Naive thymus-derived CD8-positive, alpha-beta T cell (primary cell): Measurements from ENCODE around the gene MYRFL. TPM values are rescaled to one million over a fixed set of nuclear protein-coding genes. Genes with fewer than 3 reads are reported as not detected.

Experiments
- ATAC-seq, 2 donors: fragments of 150-1000 bp; cut with Tn5 transposase in 1 of 2; sonication (Bioruptor Pico), chemical (Tn5 transposase) in 1 of 2; 1 replicate in 1 of 2; 2 replicates in 1 of 2; pipeline ENCODE4 v1.10.0; 2021; ENCODE audit warnings: mild to moderate bottlenecking in 2 of 2, moderate library complexity in 2 of 2
- POLR2A ChIA-PET: fragments of 350-600 bp; sonication (Branson Sonifier 250); formaldehyde crosslinking; loops from one replicate; lab custom pipeline; 2021; ENCODE audit warnings: antibody characterized with exemption; lab: Charles Lee
- DNase-seq, 10 donors: peaks; one replicate each; pipeline versions ENCODE4 v3.0.0 to v3.0.0-alpha.2; 2020 to 2022
- H3K27ac Mint-ChIP-seq, 10 donors: one replicate each; pipeline ENCODE4 v1.8.0; 2020 to 2022; ENCODE audit warnings: mild to moderate bottlenecking in 10 of 10, mixed read lengths in 10 of 10, moderate library complexity in 4 of 10, inconsistent platforms in 1 of 10
- H3K27me3 Mint-ChIP-seq, 5 donors: one replicate each; pipeline ENCODE4 v1.8.0; 2021 to 2022; ENCODE audit warnings: mixed read lengths in 5 of 5
- H3K36me3 Mint-ChIP-seq, 3 donors: one replicate each; pipeline ENCODE4 v1.8.0; 2020 to 2022; ENCODE audit warnings: mixed read lengths in 3 of 3, mild to moderate bottlenecking in 2 of 3, inconsistent platforms in 1 of 3
- H3K4me1 Mint-ChIP-seq, 4 donors: one replicate each; pipeline ENCODE4 v1.8.0; 2021 to 2022; ENCODE audit warnings: mixed read lengths in 4 of 4
- H3K4me3 Mint-ChIP-seq, 10 donors: one replicate each; pipeline ENCODE4 v1.8.0; 2020 to 2022; ENCODE audit warnings: mild to moderate bottlenecking in 10 of 10, mixed read lengths in 10 of 10, moderate library complexity in 6 of 10, inconsistent platforms in 1 of 10
- H3K9me3 Mint-ChIP-seq, 9 donors: one replicate each; pipeline ENCODE4 v1.8.0; 2020 to 2022; ENCODE audit warnings: mixed read lengths in 9 of 9, mild to moderate bottlenecking in 3 of 9, inconsistent platforms in 1 of 9, moderate library complexity in 1 of 9
- polyA plus RNA-seq, 3 donors: library from polyadenylated mRNA; unstranded; fragments of 300-500 nt; fragmentation: Illumina TruSeq; gene quantifications; one replicate each; pipeline ENCODE4 v1.2.3, GENCODE V29; 2021
- total RNA-seq, 8 experiments: library from RNA in 2 of 8; stranded (reverse) in 2 of 8; gene quantifications; one replicate each; pipeline ENCODE4 v1.2.3 and lab custom pipeline; 2021 to 2026

The MYRFL gene
- total and polyA plus RNA-seq, 5 experiments from 2014 or later = not detected

DNA sequence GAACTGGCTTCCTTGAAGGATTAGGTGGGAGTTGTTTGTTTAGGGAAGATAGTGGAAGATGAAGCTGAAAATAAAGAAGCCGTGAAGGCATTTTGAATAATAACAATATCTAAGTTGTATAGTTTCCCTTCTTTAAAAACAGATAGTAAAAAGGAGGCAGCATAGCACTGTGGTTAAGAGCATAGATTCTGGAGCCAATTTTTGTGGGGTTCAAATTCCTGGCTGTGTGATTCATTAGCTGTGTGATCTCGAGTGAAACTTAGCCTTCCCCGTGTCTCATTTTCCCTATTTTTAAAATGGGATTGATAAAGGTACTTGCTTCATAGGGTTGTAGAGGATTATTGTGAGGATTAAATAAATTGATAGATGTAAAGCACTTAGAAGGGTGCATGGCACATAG is 104.5 kb downstream of the MYRFL start:
- ATAC-seq (no peak), DNase-seq (no peak)
- Mint-ChIP-seq H3K9me3 (peaks cover 0 to 1% (median 0%) of the 10 kb centered on the region in 9 donors), H3K27ac (no peak overlapping the region), H3K4me3 (no peak overlapping the region), H3K36me3 (no peaks in the 10 kb centered on the region), H3K4me1 (peaks cover 0 to 10% (median under 1%) of the 10 kb centered on the region in 4 donors), H3K27me3 (peaks cover 2 to 14% (median 11%) of the 10 kb centered on the region in 5 donors)
- POLR2A ChIA-PET = no interaction called here

DNA sequence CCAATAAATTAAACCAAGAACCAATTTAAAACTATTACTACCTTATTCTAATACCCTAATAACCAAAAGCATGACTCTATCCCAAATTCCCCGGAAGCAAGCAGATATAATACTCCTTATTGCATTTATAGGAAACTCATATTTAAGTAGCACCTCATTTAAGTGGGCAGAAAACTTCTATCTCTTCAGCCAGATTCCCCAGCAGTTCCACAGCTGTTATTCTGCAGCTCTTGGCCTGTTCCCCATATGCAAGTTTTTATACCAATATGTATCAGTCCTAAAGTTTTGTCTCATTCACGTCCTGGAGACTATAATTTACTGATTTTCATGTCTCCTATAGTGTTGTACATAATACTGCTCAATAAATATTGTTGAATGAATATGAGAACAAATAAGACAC is 106.5 kb downstream of the MYRFL start:
- peaks cover 0 to 7% (median 0%) of the 10 kb centered on the region in 4 donors for H3K4me1 Mint-ChIP-seq
- DNase-seq = no peak
- peaks cover 0 to 1% (median 0%) of the 10 kb centered on the region in 9 donors for H3K9me3 Mint-ChIP-seq
- POLR2A ChIA-PET = no interaction called here
- H3K27me3 Mint-ChIP-seq = peaks cover 2 to 32% (median 9%) of the 10 kb centered on the region in 5 donors
- H3K27ac Mint-ChIP-seq = no peak overlapping the region
- no peak for ATAC-seq
- no peak overlapping the region for H3K4me3 Mint-ChIP-seq
- no peaks in the 10 kb centered on the region for H3K36me3 Mint-ChIP-seq

DNA sequence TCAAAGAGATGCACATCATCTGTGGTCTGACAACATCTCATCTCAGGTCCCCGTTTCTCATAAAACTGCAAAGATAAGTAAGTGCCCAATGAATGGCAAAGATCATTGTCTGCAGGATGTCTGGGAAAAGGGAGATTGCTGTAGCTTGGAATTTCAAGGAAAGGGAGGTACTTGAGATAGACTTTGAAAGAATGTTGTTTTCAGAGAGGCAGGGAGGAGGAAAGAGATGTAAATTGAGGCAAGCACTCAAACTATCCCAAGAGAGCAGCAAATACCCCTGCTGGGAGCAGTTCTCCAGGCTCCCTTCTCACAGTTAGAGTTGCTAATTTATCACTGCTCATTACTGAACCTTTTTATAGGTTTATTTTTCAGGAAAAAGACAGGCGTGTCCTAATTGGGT is 107.1 kb downstream of the MYRFL start:
- no peak for DNase-seq
- H3K27me3 Mint-ChIP-seq = peaks cover 2 to 32% (median 12%) of the 10 kb centered on the region in 5 donors
- POLR2A ChIA-PET = no interaction called here
- H3K4me3 Mint-ChIP-seq = no peak overlapping the region
- H3K9me3 Mint-ChIP-seq = peaks cover 0 to 1% (median 0%) of the 10 kb centered on the region in 9 donors
- H3K27ac Mint-ChIP-seq = no peak overlapping the region
- no peak for ATAC-seq
- peaks cover 0 to 5% (median 0%) of the 10 kb centered on the region in 4 donors for H3K4me1 Mint-ChIP-seq
- H3K36me3 Mint-ChIP-seq = no peaks in the 10 kb centered on the region

DNA sequence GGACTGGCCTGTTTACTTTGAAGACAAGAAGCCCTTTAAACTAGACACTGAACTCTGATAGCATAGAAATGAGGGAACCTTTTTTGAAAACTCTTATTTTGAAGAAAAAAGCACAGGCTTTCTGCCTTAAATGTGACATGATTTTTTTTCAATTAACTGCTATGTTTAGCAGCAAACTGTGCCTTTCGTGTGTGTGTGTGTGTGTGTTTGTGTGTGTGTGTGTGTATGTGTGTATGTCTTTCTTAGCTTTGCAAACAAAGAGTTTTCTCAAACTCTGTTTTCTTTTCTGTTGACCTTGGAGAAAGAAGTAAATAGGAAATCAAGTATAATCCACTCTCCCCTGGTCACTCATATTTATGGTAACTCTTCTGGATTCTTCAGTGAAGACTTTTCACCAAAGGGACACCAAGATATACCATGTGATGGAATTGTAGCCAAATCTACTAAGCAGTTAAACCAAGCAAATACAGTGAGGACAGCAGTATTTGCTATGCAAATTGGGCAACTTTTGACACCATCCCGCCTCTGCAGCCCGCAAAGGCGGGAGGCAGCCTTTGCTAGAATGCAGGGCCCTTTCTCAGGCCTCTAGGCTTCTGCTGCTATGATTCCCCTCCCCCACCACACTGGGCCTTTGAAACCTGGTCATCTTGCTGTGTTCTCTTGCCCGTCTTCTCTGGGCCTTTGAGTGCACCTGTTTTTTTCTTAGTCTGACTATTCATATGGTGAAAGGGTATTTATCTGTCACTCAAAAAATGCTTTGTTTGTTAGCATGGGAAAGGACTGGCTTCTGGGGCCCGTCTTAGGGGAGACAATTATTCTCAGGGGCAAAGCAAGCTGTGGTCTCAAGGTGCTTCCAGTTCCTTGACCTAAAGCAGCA is 107.9 kb downstream of the MYRFL start:
- Mint-ChIP-seq H3K36me3 (no peaks in the 10 kb centered on the region), H3K4me1 (no peaks in the 10 kb centered on the region), H3K4me3 (no peak overlapping the region), H3K27me3 (peaks cover 2 to 32% (median 16%) of the 10 kb centered on the region in 5 donors), H3K9me3 (peaks cover 0 to 4% (median 0%) of the 10 kb centered on the region in 9 donors), H3K27ac (no peak overlapping the region)
- DNase-seq (no peak), ATAC-seq (no peak)
- POLR2A ChIA-PET = no interaction called here

DNA sequence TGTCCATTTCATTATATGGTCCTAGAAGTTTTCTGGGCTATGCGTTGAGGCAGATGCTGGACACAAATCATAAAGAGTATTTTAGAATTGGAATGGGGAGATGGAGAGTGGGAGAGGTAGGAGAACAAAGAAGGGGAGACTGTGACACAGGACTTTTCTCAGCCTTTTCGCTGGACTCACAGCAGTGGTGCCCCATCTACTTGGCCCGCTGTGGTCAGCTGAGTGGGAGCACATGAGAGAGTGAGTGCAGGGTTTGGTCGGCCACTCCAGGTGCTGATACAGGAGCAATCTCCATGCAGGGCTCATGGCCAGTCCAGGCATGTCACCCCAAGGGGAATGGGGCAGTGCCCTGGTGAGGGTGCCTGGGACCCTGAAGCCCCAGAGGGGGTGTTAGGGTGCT is 109.0 kb downstream of the MYRFL start:
- peaks cover 0 to 4% (median 0%) of the 10 kb centered on the region in 9 donors for H3K9me3 Mint-ChIP-seq
- H3K27ac Mint-ChIP-seq = no peak overlapping the region
- no peaks in the 10 kb centered on the region for H3K4me1 Mint-ChIP-seq
- H3K27me3 Mint-ChIP-seq = peaks cover 2 to 32% (median 15%) of the 10 kb centered on the region in 5 donors
- no peak for ATAC-seq
- no peaks in the 10 kb centered on the region for H3K36me3 Mint-ChIP-seq
- no peak overlapping the region for H3K4me3 Mint-ChIP-seq
- DNase-seq = no peak
- POLR2A ChIA-PET = no interaction called here

DNA sequence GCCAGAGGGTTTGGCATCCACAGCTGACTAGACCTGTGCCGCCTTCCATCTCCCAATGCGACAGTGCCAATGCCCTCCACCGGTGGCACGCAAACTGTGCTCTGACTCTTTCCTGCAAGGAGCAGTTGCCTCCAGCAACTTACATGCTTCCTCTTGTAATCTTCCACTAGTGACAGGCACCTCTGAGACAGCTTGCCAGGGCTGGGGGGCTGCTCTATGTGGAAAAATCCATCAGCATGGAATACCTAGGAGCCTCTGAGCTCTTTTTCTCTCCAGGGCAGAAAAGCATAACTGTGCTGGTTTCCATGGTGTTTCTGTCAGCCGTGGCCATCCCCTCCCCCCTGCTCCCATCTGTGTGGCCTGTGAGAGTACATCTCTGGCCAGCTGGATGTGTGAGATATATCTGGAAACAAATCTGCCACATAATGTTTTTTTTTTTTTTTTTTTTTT is 110.6 kb downstream of the MYRFL start:
- peaks cover 0 to 4% (median 1%) of the 10 kb centered on the region in 9 donors for H3K9me3 Mint-ChIP-seq
- ATAC-seq (no peak), DNase-seq (no peak)
- H3K4me3 Mint-ChIP-seq = no peak overlapping the region
- POLR2A ChIA-PET = interaction anchor here (0.6 kb wide), 1 partner anchor 12 kb away, joined by 4 read pairs; no protein-coding TSS in a partner anchor
- peaks cover 2 to 32% (median 13%) of the 10 kb centered on the region in 5 donors for H3K27me3 Mint-ChIP-seq
- no peaks in the 10 kb centered on the region for H3K36me3 Mint-ChIP-seq
- no peak overlapping the region for H3K27ac Mint-ChIP-seq
- no peaks in the 10 kb centered on the region for H3K4me1 Mint-ChIP-seq

DNA sequence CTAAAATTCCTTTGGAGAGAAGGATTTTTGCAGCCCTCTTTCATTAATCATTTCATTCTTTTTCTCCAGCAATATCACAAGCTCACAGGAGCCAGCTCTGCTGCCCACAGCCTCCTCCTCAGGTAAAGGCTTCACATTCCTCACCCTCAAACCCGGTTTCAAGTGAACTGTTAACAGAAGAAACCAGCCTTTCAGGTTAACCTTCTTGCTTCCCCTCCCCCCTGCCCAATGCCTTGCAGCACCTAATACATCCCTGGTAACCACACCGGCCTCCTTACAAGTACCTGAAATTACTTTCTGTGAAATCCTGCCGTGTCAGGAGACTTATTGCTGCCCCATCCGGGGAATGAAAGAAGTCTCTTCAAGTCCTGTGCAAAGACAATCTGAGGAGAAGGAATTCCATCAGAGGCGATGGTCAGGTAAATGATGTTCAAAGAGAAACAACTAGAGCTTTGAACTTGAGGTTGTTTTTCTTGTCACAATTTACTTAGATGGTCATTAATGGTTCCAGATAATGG is 111.2 kb downstream of the MYRFL start:
- H3K4me1 Mint-ChIP-seq = no peaks in the 10 kb centered on the region
- POLR2A ChIA-PET = no interaction called here
- H3K27ac Mint-ChIP-seq = no peak overlapping the region
- DNase-seq (no peak), ATAC-seq (no peak)
- H3K9me3 Mint-ChIP-seq = peaks cover 0 to 4% (median 1%) of the 10 kb centered on the region in 9 donors
- H3K4me3 Mint-ChIP-seq = no peak overlapping the region
- peaks cover 2 to 32% (median 13%) of the 10 kb centered on the region in 5 donors for H3K27me3 Mint-ChIP-seq
- H3K36me3 Mint-ChIP-seq = no peaks in the 10 kb centered on the region

DNA sequence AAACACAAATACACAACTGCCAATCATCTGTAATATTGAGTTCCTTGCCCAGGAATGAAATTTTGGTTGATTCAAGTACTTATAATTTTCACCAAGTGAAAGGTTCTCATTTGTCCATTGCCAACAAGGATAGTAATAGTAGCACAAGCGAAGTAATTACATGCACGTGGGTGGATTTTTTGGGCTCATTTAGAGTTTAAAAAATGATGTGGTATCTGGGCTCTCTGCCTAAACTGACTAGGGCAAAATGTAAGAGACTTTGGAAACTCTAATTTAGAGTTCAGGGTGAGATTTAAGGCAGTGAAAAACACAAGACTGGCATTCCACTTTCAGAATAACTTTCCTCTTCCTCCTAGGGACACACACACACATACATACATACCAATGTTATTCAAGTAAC is 111.7 kb downstream of the MYRFL start:
- POLR2A ChIA-PET = no interaction called here
- Mint-ChIP-seq H3K27me3 (peaks cover 2 to 32% (median 13%) of the 10 kb centered on the region in 5 donors), H3K4me3 (no peak overlapping the region), H3K36me3 (no peaks in the 10 kb centered on the region), H3K27ac (no peak overlapping the region), H3K4me1 (no peaks in the 10 kb centered on the region), H3K9me3 (peaks cover 0 to 4% (median 1%) of the 10 kb centered on the region in 9 donors)
- ATAC-seq (no peak), DNase-seq (no peak)

DNA sequence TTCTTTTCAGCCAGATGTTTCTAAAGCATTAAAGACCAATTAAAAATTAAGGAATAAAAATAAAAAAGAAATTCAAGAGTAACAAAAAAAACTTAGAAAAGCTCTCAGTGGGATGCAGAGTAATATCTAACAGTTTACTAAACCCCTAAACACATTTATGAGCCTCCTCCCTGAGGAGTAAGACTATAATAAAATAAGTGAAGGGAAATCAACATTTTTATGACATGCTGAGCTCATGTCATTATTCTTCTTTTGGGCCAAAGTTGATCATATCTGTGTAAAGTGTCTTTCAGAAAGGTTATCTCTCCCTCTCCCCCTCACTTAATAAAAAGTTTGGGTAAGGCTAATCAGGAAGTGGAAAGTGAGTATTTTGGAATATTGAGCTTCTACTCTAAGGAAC is 122.1 kb downstream of the MYRFL start:
- no peak for ATAC-seq
- no peak overlapping the region for H3K27ac Mint-ChIP-seq
- H3K9me3 Mint-ChIP-seq = peaks cover 0 to 5% (median 0%) of the 10 kb centered on the region in 9 donors
- H3K36me3 Mint-ChIP-seq = peaks cover 0 to 4% (median 3%) of the 10 kb centered on the region in 3 donors
- H3K4me3 Mint-ChIP-seq = no peak overlapping the region
- H3K4me1 Mint-ChIP-seq = no peaks in the 10 kb centered on the region
- DNase-seq = no peak
- H3K27me3 Mint-ChIP-seq = peaks cover 0 to 3% (median 2%) of the 10 kb centered on the region in 5 donors
- POLR2A ChIA-PET = interaction anchor here (0.5 to 0.6 kb wide), 2 partner anchors 8 to 11 kb away, joined by 4 to 5 read pairs; no protein-coding TSS in a partner anchor

DNA sequence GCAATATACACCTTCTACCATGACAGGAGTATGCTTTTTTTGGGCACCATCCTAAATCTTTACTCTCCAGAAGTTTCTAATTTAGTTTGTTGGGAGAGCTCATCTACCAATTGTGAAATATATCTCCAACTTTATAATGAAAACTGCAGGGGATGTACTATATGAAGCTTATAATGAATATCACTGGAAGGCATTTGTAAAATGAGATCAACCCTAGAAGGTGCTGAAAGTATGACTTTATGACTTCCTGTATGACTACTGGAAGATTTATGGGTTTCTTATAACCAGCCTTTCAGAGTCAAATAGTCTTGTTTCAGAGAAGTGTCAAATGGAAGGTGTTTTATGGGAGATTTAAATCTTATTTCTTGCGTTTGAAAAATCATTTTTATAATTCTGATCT is 122.9 kb downstream of the MYRFL start:
- POLR2A ChIA-PET = interaction anchor here (0.5 kb wide), 1 partner anchor 12 kb away, joined by 4 read pairs; no protein-coding TSS in a partner anchor
- Mint-ChIP-seq H3K9me3 (peaks cover 0 to 5% (median 0%) of the 10 kb centered on the region in 9 donors), H3K4me1 (no peaks in the 10 kb centered on the region), H3K27me3 (peaks cover 0 to 3% (median 2%) of the 10 kb centered on the region in 5 donors), H3K4me3 (no peak overlapping the region), H3K36me3 (peaks cover 0 to 4% (median 3%) of the 10 kb centered on the region in 3 donors), H3K27ac (no peak overlapping the region)
- no peak for ATAC-seq
- DNase-seq = no peak

DNA sequence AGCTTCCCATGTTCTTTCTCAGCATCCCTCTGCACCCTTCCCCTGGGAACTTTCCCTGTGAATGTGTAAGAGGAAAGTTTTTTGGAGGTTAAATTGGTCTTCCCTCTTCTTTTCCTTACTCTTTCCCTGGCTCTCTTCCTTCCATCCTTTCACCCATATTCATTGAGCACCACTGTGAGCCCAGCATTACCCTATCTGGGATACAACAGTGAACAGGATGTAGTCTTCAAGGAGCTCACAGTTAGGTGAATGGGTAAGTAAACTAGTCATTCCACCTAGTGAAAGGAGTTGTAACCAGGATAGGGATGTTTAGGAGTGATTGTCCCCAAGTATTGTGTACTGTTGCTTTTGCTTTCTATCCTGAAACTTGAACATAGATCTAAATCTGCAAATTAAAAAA is 123.8 kb downstream of the MYRFL start:
- Mint-ChIP-seq H3K4me3 (no peak overlapping the region), H3K27me3 (peaks cover 0 to 3% (median 2%) of the 10 kb centered on the region in 5 donors), H3K4me1 (no peaks in the 10 kb centered on the region), H3K9me3 (peaks cover 0 to 5% (median 0%) of the 10 kb centered on the region in 9 donors), H3K36me3 (peaks cover 0 to 4% (median 3%) of the 10 kb centered on the region in 3 donors), H3K27ac (no peak overlapping the region)
- DNase-seq (no peak), ATAC-seq (no peak)
- POLR2A ChIA-PET = no interaction called here

DNA sequence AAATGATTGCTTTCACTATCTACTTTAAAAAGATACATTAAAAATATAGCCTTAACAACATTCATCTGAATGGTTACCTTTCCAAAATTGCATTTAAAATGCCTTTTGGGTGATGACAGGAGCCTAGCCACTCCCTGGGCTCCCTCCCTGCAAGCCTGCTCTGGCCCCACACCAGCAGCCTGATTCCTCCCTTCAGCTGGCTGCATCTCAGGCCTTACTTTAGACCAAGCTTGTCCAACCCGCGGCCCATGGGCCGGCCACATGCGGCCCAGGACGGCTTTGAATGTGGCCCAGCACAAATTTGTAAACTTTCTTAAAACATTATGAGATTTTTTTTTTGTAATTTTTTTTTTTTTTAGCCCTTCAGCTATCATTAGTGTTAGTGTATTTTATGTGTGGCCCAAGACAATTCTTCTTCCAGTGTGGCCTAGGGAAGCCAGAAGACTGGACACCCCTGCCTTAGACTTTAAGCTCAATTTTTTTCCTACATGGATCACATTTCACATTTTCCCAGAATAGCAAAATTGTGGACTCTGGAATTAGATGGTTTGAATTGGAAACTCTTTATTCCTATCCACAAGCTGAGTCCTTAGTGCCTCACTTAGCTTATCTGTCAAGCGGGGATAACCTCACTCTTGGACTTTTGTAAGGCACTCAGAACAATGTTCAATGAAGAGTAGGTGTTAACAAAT is 124.4 kb downstream of the MYRFL start:
- POLR2A ChIA-PET = no interaction called here
- ATAC-seq (no peak), DNase-seq (no peak)
- peaks cover 0 to 5% (median 0%) of the 10 kb centered on the region in 9 donors for H3K9me3 Mint-ChIP-seq
- H3K27me3 Mint-ChIP-seq = peaks cover 0 to 3% (median 2%) of the 10 kb centered on the region in 5 donors
- H3K36me3 Mint-ChIP-seq = peaks cover 0 to 4% (median 3%) of the 10 kb centered on the region in 3 donors
- H3K27ac Mint-ChIP-seq = no peak overlapping the region
- no peaks in the 10 kb centered on the region for H3K4me1 Mint-ChIP-seq
- H3K4me3 Mint-ChIP-seq = no peak overlapping the region
